CD4-positive, alpha-beta T cell treated with Interferon gamma for 1 hour (primary cell): Measurements from ENCODE around the gene PCDHGC4.

Source experiments
- DNase-seq: peaks from one replicate; pipeline ENCODE4 v3.0.0-alpha.2; 2020

Gene PCDHGC4

DNA sequence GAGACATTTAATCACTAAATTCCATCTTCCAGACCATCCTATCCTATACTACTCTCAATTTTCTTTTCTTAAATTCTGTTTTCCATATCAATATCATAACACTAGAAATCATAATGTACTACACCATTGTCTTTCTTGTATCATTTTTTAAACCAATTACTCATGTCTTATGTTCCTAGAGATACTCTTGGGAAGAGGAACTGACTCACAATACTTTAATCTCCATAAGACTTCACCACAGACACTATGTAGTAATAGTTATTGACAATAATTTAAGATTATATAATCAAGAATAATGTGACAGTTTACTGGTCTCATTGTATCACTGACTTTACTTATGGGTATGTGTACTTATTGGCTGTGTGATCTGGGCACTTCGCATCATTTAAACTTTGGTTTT lies 47.9 kb downstream of the PCDHGC4 start:
- DNase-seq = no peak

DNA sequence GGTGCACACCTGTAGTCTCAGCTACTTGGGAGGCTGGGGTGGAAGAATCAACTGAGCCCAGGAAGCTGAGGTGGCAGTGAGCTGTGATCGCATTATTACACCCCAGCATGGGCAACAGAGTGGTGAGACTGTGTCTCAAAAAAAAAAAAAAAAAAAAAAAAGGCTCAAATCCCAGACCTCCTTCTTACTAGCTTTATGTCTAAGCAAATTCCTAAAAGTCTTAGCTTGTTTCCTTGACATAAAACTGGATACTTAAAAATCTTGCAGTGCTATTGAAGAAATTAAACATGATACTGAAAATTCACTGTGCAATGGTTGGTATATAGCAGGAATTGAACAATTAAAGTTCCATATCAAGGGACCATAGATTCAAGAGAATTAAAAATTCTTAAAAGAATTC lies 49.1 kb downstream of the PCDHGC4 start:
- DNase-seq = no peak

DNA sequence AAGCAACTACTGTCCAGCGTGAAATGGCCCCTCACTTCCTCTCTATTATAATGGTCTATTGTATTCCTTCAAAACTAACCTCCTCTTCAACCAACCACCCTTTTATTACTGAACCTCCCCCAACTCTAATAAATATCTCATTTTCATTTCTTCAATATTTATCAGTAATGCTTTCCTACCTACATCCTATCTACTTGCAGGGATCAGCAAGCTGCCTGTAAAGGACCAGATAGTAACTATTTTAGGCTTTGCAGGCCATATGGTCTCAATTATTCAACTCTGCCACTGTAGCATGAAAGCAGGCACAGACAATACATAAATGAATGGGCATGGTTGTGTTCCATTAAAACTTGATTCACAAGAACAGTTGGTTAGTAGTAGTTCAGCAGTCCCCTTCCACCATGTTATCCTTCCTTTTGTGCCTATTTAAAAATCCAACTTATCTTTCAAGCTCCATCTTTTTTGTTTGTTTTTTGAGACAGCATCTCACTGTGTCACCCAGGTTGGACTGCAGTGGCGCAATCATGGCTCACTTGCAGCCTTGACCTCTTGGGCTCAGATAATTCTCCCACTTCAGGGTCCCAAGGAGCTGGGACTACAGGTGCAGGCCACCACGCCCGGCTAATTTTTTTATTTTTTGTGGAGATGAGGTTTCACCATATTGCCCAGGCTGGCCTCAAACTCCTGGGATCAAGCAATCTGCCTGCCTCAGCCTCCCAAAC lies 49.8 kb downstream of the PCDHGC4 start:
- no peak for DNase-seq
